ENCODE measurements around the gene RPS15.

Gene RPS15

GRCh38 chr19:1457031-1457739 is 19.0 kb downstream of the RPS15 start:
- H3K27ac ChIP-seq = no peak overlapping the region

GRCh38 chr19:1457892-1458291 is 19.7 kb downstream of the RPS15 start:
- H3K36me3 ChIP-seq = peaks cover 26% of the 10 kb centered on the region

More at GRCh38 chr19:1457031-1457739, 19.0 kb downstream of the RPS15 start:
- no peaks in the 10 kb centered on the region for H3K9me3 ChIP-seq (ENCODE audit: severe bottlenecking)
- H3K4me3 ChIP-seq (ENCODE audit: low read depth, low read length) = no peak overlapping the region
- TF ChIP-seq, protein P1, sequence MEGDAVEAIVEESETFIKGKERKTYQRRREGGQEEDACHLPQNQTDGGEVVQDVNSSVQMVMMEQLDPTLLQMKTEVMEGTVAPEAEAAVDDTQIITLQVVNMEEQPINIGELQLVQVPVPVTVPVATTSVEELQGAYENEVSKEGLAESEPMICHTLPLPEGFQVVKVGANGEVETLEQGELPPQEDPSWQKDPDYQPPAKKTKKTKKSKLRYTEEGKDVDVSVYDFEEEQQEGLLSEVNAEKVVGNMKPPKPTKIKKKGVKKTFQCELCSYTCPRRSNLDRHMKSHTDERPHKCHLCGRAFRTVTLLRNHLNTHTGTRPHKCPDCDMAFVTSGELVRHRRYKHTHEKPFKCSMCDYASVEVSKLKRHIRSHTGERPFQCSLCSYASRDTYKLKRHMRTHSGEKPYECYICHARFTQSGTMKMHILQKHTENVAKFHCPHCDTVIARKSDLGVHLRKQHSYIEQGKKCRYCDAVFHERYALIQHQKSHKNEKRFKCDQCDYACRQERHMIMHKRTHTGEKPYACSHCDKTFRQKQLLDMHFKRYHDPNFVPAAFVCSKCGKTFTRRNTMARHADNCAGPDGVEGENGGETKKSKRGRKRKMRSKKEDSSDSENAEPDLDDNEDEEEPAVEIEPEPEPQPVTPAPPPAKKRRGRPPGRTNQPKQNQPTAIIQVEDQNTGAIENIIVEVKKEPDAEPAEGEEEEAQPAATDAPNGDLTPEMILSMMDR (IDR thresholded peaks at IDR 0.05; ENCODE audit: low read depth, low read length) = no peak
- peaks cover 5% of the 10 kb centered on the region for H3K27me3 ChIP-seq (ENCODE audit: insufficient read depth, low read depth, severe bottlenecking)
- H3K36me3 ChIP-seq = peaks cover 26% of the 10 kb centered on the region
- DNase-seq = no peak

DNA sequence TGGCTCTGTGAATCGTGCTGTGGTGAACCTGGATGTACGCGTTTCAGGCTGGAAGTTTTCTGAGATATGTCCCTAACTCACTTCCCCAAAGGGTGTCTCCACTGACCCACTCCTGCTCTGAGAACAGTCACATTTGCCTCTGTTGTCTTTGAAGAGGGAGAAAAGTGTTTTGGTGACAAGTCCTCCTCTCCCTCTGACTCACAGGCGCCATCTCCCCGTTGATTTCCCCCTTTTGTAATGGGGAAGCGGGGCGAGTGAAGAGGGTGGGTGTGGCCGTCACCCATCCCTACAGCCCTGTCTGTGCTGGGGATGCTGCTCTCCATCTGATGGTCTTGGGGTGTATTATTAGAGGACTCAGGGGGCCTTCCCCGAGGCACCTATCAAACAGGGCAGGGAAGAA is 21.3 kb downstream of the RPS15 start:
- Histone ChIP-seq H3K27me3 (ENCODE audit: insufficient read depth, low read depth, severe bottlenecking) (no peaks in the 10 kb centered on the region), H3K27ac (no peak overlapping the region), H3K9me3 (ENCODE audit: severe bottlenecking) (no peaks in the 10 kb centered on the region), H3K36me3 (peaks cover 26% of the 10 kb centered on the region), H3K4me3 (ENCODE audit: low read depth, low read length) (no peak overlapping the region)
- DNase-seq = no peak
- TF ChIP-seq, protein P1 (IDR thresholded peaks at IDR 0.05; ENCODE audit: low read depth, low read length) = no peak

More at GRCh38 chr19:1457892-1458291, 19.7 kb downstream of the RPS15 start:
- Histone ChIP-seq H3K27me3 (ENCODE audit: insufficient read depth, low read depth, severe bottlenecking) (no peaks in the 10 kb centered on the region), H3K9me3 (ENCODE audit: severe bottlenecking) (no peaks in the 10 kb centered on the region), H3K27ac (no peak overlapping the region), H3K4me3 (ENCODE audit: low read depth, low read length) (no peak overlapping the region)
- DNase-seq = no peak
- TF ChIP-seq, protein P1 (IDR thresholded peaks at IDR 0.05; ENCODE audit: low read depth, low read length) = no peak

DNA sequence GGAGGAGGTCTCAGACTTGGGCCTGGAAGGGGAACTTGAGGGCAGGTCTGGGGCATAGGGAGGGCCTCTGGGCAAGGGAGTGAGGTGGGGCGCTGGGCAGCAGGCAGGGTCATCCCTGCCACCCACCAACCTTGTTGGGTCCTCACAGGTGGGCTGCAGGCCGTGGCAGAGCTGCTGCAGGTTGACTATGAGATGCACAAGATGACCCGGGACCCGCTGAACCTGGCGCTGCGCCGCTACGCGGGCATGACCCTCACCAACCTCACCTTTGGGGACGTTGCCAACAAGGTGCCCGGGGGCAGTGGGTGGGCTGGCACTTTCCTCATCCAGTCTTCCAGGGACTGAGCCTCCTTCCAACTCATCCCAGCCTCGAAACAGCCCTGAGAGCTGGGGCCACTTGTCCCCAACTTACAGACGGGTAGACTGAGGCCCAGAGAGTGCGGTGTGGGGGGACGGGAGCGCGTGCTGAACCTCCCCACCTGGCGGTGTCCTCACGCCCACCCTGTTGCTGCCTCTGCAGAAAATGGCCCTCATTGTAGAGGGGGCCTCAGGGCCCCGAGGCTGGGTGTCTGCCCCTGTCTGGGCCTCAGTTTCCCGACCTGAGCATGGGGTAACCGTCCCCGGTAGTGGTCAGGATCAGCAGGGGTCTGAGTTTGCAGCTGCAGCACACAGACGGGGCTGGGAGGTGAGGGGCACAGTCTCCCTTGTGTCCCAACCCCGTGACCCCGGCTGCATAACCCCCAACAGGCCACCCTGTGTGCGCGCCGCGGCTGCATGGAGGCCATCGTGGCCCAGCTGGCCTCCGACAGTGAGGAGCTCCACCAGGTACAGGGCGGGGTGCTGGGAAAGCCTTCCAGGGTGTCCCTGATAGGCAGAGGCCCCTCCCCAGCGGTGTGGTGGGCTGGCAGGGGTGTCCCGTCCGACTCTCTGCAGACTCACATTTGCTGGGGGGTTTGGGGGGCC is 22.1 kb downstream of the RPS15 start:
- TF ChIP-seq, protein P1 (IDR thresholded peaks at IDR 0.05; ENCODE audit: low read depth, low read length) = no peak
- peaks cover 30% of the 10 kb centered on the region for H3K36me3 ChIP-seq
- DNase-seq = no peak
- H3K4me3 ChIP-seq (ENCODE audit: low read depth, low read length) = no peak overlapping the region
- H3K27me3 ChIP-seq (ENCODE audit: insufficient read depth, low read depth, severe bottlenecking) = no peaks in the 10 kb centered on the region
- H3K27ac ChIP-seq = no peak overlapping the region
- no peaks in the 10 kb centered on the region for H3K9me3 ChIP-seq (ENCODE audit: severe bottlenecking)

DNA sequence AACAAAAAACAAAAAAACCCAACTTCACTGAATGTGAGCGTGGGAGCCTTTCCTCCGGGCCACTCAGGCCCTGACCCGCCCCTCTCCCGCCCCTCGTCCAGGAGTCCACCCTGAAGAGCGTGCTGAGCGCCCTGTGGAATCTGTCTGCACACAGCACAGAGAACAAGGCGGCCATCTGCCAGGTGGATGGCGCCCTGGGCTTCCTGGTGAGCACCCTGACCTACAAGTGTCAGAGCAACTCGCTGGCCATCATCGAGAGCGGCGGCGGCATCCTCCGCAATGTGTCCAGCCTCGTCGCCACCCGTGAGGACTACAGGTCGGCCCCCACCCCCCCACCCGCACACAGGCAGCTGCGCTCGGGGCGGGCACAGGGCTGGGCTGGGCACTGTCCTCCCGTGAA is 23.7 kb downstream of the RPS15 start:
- Histone ChIP-seq H3K9me3 (ENCODE audit: severe bottlenecking) (no peaks in the 10 kb centered on the region), H3K36me3 (peaks cover 38% of the 10 kb centered on the region), H3K27me3 (ENCODE audit: insufficient read depth, low read depth, severe bottlenecking) (no peaks in the 10 kb centered on the region), H3K4me3 (ENCODE audit: low read depth, low read length) (no peak overlapping the region), H3K27ac (no peak overlapping the region)
- DNase-seq = no peak
- TF ChIP-seq, protein P1 (IDR thresholded peaks at IDR 0.05; ENCODE audit: low read depth, low read length) = no peak
